Hepatocyte (in vitro differentiated cells): ENCODE results near the gene PRR12. TPM values are rescaled to one million over a fixed set of nuclear protein-coding genes. Genes with fewer than 3 reads are reported as not detected.

Source experiments
- DNase-seq: peaks from one replicate; pipeline ENCODE4 v3.0.0-alpha.2; 2016; ENCODE audit warnings: low spot score
- H2AFZ ChIP-seq: fragments of 200-600 bp; sonication (generic); 2 replicates; pipeline ENCODE4 v1.6.0; 2016; ENCODE audit warnings: antibody characterized with exemption, mild to moderate bottlenecking
- H3K27ac ChIP-seq: fragments of 200-600 bp; sonication (generic); 2 replicates; pipeline ENCODE4 v1.5.1; 2016; ENCODE audit warnings: mild to moderate bottlenecking
- H3K27me3 ChIP-seq: fragments of 200-600 bp; sonication (generic); 2 replicates; pipeline ENCODE4 v1.6.1; 2016
- H3K36me3 ChIP-seq: fragments of 200-600 bp; sonication (generic); replicated peaks from 2 replicates; pipeline ENCODE4 v1.5.1; 2016; ENCODE audit warnings: low read depth; ENCODE audit not compliant: insufficient read depth
- H3K4me1 ChIP-seq: fragments of 200-600 bp; sonication (generic); 2 replicates; pipeline ENCODE4 v1.5.1; 2016; ENCODE audit warnings: mild to moderate bottlenecking, moderate library complexity; ENCODE audit not compliant: insufficient read depth
- H3K4me2 ChIP-seq: fragments of 200-600 bp; sonication (generic); 2 replicates; pipeline ENCODE4 v1.6.0; 2016
- H3K4me3 ChIP-seq: fragments of 200-600 bp; sonication (generic); 2 replicates; pipeline ENCODE4 v1.5.1; 2016; ENCODE audit warnings: mild to moderate bottlenecking
- H3K79me2 ChIP-seq: fragments of 200-600 bp; sonication (generic); 2 replicates; pipeline ENCODE4 v1.6.0; 2017; ENCODE audit warnings: mild to moderate bottlenecking
- H3K9me2 ChIP-seq: fragments of 200-600 bp; sonication (generic); replicated peaks from 2 replicates; pipeline ENCODE4 v1.6.0; 2017; ENCODE audit warnings: mild to moderate bottlenecking; ENCODE audit not compliant: insufficient read depth
- H3K9me3 ChIP-seq: fragments of 200-600 bp; sonication (generic); 2 replicates; pipeline ENCODE4 v1.5.1; 2016; ENCODE audit warnings: low read depth, mild to moderate bottlenecking
- H4K20me1 ChIP-seq: fragments of 200-600 bp; sonication (generic); 2 replicates; pipeline ENCODE4 v1.6.0; 2016; ENCODE audit warnings: mild to moderate bottlenecking; ENCODE audit not compliant: insufficient read depth, poor library complexity, severe bottlenecking
- CTCF ChIP-seq: fragments of 200-600 bp; sonication (generic); IDR thresholded peaks from 2 replicates; pipeline ENCODE4 v1.5.1; 2016; ENCODE audit warnings: antibody characterized with exemption, mild to moderate bottlenecking; ENCODE audit not compliant: poor library complexity
- EZH2 ChIP-seq: fragments of 200-600 bp; sonication (generic); IDR thresholded peaks from 2 replicates; pipeline ENCODE4 v1.6.1; 2016; ENCODE audit warnings: antibody characterized with exemption, mild to moderate bottlenecking, borderline replicate concordance
- EZH2phosphoT487 ChIP-seq: fragments of 200-600 bp; sonication (generic); IDR thresholded peaks from one replicate; pipeline ENCODE4 v1.6.1; 2018; ENCODE audit warnings: antibody characterized with exemption, mild to moderate bottlenecking, low read depth, moderate library complexity; ENCODE audit not compliant: unreplicated experiment, severe bottlenecking
- WGBS: methylation state at CpG from one replicate; pipeline ENCODE4 v1.1.6; 2016; ENCODE audit warnings: low lambda C conversion rate; ENCODE audit errors: missing lambda C conversion rate; 5-methylcytosine and 5-hydroxymethylcytosine counted together
- polyA plus RNA-seq: library from polyadenylated mRNA; unstranded; fragments of >200 nt; fragmentation: Nextera tagmentation; extraction: Ambion mirVana; gene quantifications from 2 replicates; pipeline ENCODE4 v1.2.1, GENCODE V29; 2016
- total RNA-seq: library from RNA; depleted of rRNA; stranded (reverse); fragments of >200 nt; gene quantifications from 2 replicates; pipeline ENCODE4 v1.2.3, GENCODE V29; 2014

PRR12 gene
- total and polyA plus RNA-seq, 2 experiments from 2014 or later, result 2.7 to 3.7 TPM

GRCh38 chr19:49665351-49666119 lies 74.6 kb downstream of the PRR12 start, which contains the start of the genes BCL2L12 and IRF3:
Gene BCL2L12, plus strand, starts transcription at chr19:49665933. Its CDS starts 760 bp downstream, at chr19:49666693.
Gene IRF3, minus strand, starts transcription at chr19:49665857. Its CDS starts 1,019 bp downstream, at chr19:49664838.
- peak within 1 kb of the TSS; percentile 43 for H3K4me3 ChIP-seq

DNA sequence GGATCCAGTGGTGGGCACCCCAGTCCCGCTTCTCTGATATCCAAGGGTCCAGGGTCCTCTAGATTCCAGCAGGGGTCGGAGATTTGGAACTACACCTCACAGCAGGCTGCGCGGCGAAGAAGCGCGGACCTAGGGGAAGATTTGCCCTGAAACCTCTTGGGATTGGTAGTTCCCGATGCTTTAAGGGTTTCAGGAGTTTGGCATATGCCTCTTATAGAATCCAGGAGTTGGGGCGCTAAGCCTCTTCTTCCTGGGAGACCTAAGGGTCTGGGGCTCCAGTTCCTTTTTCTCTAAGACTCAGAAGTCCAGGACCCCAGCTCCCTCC lies 75.1 kb downstream of the PRR12 start:
- Histone ChIP-seq H3K9me3 (no peaks in the 10 kb centered on the region), H3K27ac (peak overlapping the region; percentile 62), H2AFZ (peak overlapping the region; percentile 20), H3K27me3 (no peaks in the 10 kb centered on the region), H3K4me2 (peak overlapping the region; percentile 90), H3K4me1 (peaks cover 12% of the 10 kb centered on the region), H3K36me3 (no peaks in the 10 kb centered on the region), H3K4me3 (peak overlapping the region; percentile 38), H4K20me1 (no peaks in the 10 kb centered on the region), H3K79me2 (peaks cover 37% of the 10 kb centered on the region), H3K9me2 (no peaks in the 10 kb centered on the region)
- DNase-seq, result no peak
- 0% methylated on average over 8 of the region's 9 CpGs for WGBS
- TF ChIP-seq CTCF (peak; percentile 8), EZH2 (no peak)

More at GRCh38 chr19:49665351-49666119, 74.6 kb downstream of the PRR12 start, which contains the start of the genes BCL2L12 and IRF3:
- H3K9me2 ChIP-seq, result no peaks in the 10 kb centered on the region
- H3K9me3 ChIP-seq, result no peaks in the 10 kb centered on the region
- no peak for TF ChIP-seq CTCF
- no peaks in the 10 kb centered on the region for H3K27me3 ChIP-seq
- H3K4me2 ChIP-seq, result peak within 1 kb of the TSS; percentile 94
- peak; percentile 99 for DNase-seq
- peaks cover 37% of the 10 kb centered on the region for H3K79me2 ChIP-seq
- 1% methylated on average over 49 of the region's 50 CpGs for whole genome bisulfite sequencing
- no peaks in the 10 kb centered on the region for H3K36me3 ChIP-seq
- H3K27ac ChIP-seq, result peak within 1 kb of the TSS; percentile 81
- H3K4me1 ChIP-seq, result peaks cover 12% of the 10 kb centered on the region
- peak within 1 kb of the TSS; percentile 31 for H2AFZ ChIP-seq
- H4K20me1 ChIP-seq, result no peaks in the 10 kb centered on the region

- Histone ChIP-seq H3K4me1 (peaks cover 19% of the 10 kb centered on the region), H3K27ac (no peak overlapping the region), H3K4me2 (peak overlapping the region; percentile 90), H2AFZ (no peak overlapping the region), H3K27me3 (no peaks in the 10 kb centered on the region), H4K20me1 (no peaks in the 10 kb centered on the region), H3K4me3 (no peak overlapping the region), H3K36me3 (no peaks in the 10 kb centered on the region), H3K9me2 (no peaks in the 10 kb centered on the region), H3K9me3 (no peaks in the 10 kb centered on the region), H3K79me2 (peaks cover 37% of the 10 kb centered on the region)
- no peak for DNase-seq
- TF ChIP-seq CTCF, result no peak
- no peak for TF ChIP-seq EZH2phosphoT487
- TF ChIP-seq EZH2, result no peak
- WGBS, result 95% methylated on average over 2 of the region's 2 CpGs
Observed at GRCh38 chr19:49667473-49667872, 76.5 kb downstream of the PRR12 start.
